Measurements from ENCODE around the gene TOR3A.
"Not testable (repeated sequence)": the region's sequence is repeated elsewhere in the genome, so short reads cannot be mapped to it uniquely, and the experiment has no call there.

The TOR3A gene, protein sequence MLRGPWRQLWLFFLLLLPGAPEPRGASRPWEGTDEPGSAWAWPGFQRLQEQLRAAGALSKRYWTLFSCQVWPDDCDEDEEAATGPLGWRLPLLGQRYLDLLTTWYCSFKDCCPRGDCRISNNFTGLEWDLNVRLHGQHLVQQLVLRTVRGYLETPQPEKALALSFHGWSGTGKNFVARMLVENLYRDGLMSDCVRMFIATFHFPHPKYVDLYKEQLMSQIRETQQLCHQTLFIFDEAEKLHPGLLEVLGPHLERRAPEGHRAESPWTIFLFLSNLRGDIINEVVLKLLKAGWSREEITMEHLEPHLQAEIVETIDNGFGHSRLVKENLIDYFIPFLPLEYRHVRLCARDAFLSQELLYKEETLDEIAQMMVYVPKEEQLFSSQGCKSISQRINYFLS

GRCh38 chr1:179081687-179082332 lies at the start of gene TOR3A:
TSS of gene TOR3A (plus strand) at chr1:179082070. CDS start at chr1:179082129, 59 bp downstream.
- DNase-seq, result peak; percentile 82 to 89

DNA sequence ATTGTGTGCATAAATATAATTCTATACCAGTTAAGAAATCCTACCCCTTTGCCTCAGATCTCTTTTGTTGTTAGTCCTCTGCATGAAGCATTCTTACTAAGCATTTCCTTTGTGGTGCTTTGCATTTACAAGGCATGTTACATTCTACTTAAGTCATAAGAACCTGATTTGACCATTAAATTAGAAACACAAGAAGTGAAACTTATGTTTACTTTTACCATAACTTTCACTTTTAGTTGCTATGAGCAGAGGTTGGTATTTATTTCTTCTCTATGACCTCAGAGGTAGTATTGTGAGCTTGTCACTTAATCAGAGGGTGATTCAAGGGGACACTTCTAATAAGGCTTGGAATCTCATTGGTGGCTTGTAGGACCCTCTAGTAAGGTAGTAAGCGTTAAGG lies 47.1 kb upstream of the TOR3A start:
- peak in 1 of 2 donors; percentile 29 for DNase-seq

GRCh38 chr1:179036844-179037465 lies 44.9 kb upstream of the TOR3A start:
- DNase-seq, result peak in 1 of 2 donors; percentile 16

GRCh38 chr1:179038528-179039281 lies 43.2 kb upstream of the TOR3A start:
- no peak for DNase-seq

GRCh38 chr1:179039502-179040174 lies 42.2 kb upstream of the TOR3A start:
- not testable (repeated sequence) for DNase-seq

DNA sequence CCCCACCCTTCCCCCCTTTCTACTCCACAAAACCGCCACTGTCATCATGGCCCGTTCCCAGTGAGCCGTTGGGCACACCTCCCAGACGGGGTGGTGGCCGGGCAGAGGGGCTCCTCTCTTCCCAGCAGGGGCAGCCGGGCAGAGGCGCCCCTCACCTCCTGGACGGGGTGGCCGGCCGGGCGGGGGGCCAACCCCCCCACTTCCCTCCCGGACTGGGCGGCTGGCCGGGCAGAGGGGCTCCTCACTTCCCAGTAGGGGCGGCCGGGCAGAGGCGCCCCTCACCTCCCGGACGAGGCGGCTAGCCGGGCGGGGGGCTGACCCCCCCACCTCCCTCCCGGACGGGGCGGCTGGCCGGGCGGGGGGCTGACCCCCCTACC lies 41.7 kb upstream of the TOR3A start:
- DNase-seq, result not testable (repeated sequence)

GRCh38 chr1:179042087-179042486 lies 39.8 kb upstream of the TOR3A start:
- DNase-seq, result no peak

DNA sequence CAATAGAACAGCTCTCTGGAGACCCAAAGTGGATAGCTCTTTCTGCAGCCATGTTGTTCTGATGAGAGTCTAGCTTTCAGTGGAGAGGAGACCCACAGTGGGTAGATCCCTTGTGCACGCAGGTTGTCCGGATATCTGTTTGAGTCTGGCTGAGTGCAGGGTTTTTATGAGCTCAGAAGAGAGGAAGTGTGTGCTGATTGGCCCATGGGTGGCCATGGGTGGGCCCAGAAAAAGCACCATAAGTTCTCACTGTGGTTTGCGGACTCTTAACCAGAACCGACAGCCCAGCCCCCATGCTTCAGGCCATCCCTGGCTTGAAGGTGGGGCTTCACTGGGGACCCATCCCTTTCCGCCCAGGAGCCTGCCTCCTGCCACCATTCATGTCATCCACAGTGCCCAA lies 39.2 kb upstream of the TOR3A start:
- DNase-seq, result no peak

DNA sequence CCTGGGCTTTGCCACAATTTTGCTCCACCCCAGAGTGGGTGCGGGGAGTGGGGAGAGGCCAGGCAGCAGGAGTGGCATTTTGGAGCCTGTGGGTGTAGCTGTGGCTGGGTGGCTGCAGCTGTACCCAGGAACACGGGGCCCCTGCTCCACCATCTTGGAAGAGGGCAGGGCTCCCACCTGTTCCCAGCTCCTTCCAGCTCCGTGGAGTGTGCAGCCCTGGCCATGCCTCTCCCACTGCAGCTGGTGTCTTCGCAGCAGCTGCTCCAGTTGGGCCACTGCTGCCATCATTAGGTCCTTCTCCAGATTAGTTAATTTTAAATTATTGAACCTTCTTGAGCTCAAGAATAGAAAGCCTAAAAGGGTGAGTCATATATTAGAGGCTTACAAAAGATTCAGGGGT lies 38.6 kb upstream of the TOR3A start:
- no peak for DNase-seq

DNA sequence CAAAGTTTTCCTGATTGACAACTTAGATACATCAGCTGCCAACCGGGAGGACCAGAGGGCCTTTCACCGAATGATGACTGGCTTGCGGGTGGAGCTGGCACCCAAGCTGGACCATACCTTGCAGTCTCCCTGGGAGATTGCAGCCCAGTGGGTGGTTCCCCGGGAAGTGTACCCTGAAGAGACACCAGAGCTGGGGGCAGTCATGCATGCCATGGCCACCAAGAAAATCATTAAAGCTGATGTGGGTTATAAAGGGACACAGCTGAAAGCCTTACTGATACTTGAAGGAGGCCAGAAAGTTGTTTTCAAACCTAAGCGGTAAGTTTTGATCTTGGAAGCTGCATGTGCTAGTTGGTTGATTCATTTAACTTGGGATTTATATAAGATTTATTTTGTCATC lies 38.0 kb upstream of the TOR3A start:
- DNase-seq, result no peak

GRCh38 chr1:179046808-179047635 lies 34.8 kb upstream of the TOR3A start:
- no peak for DNase-seq

DNA sequence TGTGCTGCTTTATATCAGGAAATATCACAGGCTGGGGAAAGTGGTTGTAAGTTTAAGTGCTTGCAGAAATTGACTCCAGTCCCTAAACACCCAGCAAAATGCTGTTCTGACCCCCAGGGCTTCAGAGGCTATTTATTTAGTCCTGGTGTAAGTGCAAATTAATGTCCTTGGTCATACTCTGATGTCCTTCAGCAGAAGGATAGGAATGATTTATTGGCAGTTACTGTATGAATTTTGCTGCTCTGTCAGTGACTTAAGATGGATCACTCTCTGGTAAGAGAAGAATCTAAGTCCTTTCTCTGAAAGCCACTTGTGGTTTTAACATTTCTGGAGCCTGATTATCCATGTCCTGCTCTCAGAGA lies 34.3 kb upstream of the TOR3A start:
- no peak for DNase-seq

- DNase-seq, result no peak
Measured at GRCh38 chr1:179048339-179049124, 33.3 kb upstream of the TOR3A start.

DNA sequence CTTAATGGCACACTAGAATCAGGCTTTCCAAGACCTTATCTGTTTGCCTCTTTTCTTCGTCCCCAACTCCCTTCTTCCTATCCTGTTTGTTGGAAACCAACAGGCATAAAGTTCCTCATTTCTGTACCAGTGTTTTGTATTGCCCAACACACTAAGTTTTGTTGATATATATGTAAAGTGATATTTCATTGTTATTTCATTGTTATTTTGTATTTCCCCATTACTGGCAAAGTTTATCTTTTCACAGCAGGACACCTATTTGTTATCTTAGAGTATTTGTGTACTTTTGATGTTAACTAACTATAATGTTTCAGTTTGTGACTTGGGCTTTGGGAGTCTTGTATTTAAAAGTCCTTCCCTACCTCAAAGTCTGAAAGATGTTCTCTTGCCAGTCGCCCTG lies 29.1 kb upstream of the TOR3A start:
- no peak for DNase-seq

- no peak for DNase-seq
Measured at GRCh38 chr1:179053486-179053885, 28.4 kb upstream of the TOR3A start.

GRCh38 chr1:179055937-179056336 lies 25.9 kb upstream of the TOR3A start:
- DNase-seq, result no peak

- no peak for DNase-seq
Measured at GRCh38 chr1:179058487-179059483, 23.1 kb upstream of the TOR3A start.

- DNase-seq, result no peak
Measured at GRCh38 chr1:179061360-179062282, 20.2 kb upstream of the TOR3A start.

DNA sequence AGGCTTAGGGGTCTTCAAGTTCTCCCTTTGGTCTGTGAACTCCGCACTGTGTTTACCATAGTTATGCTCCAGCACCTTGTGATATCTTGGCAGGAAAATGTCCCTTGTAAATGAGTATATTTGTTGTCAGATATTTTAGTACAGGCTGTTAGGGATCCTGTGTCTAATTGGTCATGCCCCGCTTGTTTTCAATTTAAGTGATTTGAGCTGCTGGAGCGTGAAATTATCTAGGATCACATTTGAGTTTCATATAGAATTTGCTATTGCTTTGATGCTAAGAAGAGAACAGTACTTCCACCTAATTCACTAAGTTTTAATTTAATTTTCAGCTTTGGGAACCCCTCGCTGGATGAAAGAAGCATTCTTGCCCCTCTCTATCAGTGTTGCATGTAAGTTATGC lies 15.4 kb upstream of the TOR3A start:
- no peak for DNase-seq

All from CD4-positive, alpha-beta T cell treated with Interleukin-4 for 1 hour (primary cell).